CD8-positive, alpha-beta memory T cell (primary cell): Measurements from ENCODE around the gene ZSCAN10. TPM values are rescaled to one million over a fixed set of nuclear protein-coding genes. Genes with fewer than 3 reads are reported as not detected.
A peak's percentile ranks its signal among the peaks of the same experiment; 100 is the strongest.

Experiments used
- CTCF ChIA-PET: fragments of 350-600 bp; sonication (Branson Sonifier 250); formaldehyde crosslinking; loops from one replicate; lab custom pipeline; 2021; ENCODE audit warnings: antibody characterized with exemption; lab: Charles Lee
- POLR2A ChIA-PET: fragments of 350-600 bp; sonication (Branson Sonifier 250); formaldehyde crosslinking; loops from one replicate; lab custom pipeline; 2021; ENCODE audit warnings: antibody characterized with exemption; lab: Charles Lee
- DNase-seq, 5 donors: peaks; one replicate each; pipeline versions ENCODE4 v3.0.0 to v3.0.0-alpha.2; 2020 to 2022; ENCODE audit warnings: mixed read lengths in 1 of 5
- H3K27ac ChIP-seq: one replicate; pipeline ENCODE4 v1.7.0; 2013; ENCODE audit warnings: low read depth, mild to moderate bottlenecking, low read length, moderate library complexity
- H3K27me3 ChIP-seq: 2 replicates; pipeline ENCODE4 v1.7.0; 2013; ENCODE audit warnings: low read length, mild to moderate bottlenecking; ENCODE audit not compliant: insufficient read depth, poor library complexity, severe bottlenecking
- H3K36me3 ChIP-seq: 2 replicates; pipeline ENCODE4 v1.7.0; 2013; ENCODE audit warnings: mild to moderate bottlenecking, low read length, moderate library complexity; ENCODE audit not compliant: insufficient read depth
- H3K4me1 ChIP-seq: 2 replicates; pipeline ENCODE4 v1.7.0; 2013; ENCODE audit warnings: mild to moderate bottlenecking, low read length, moderate library complexity; ENCODE audit not compliant: insufficient read depth
- H3K4me3 ChIP-seq: 2 replicates; pipeline ENCODE4 v1.7.0; 2013; ENCODE audit warnings: mild to moderate bottlenecking, low read length
- H3K9me3 ChIP-seq: 2 replicates; pipeline ENCODE4 v1.7.0; 2013; ENCODE audit warnings: mild to moderate bottlenecking, low read length
- H3K27ac Mint-ChIP-seq, 8 donors: one replicate each; pipeline ENCODE4 v1.8.0; 2020 to 2021; ENCODE audit warnings: mixed read lengths in 8 of 8, mild to moderate bottlenecking in 6 of 8, inconsistent platforms in 3 of 8, moderate library complexity in 3 of 8
- H3K27me3 Mint-ChIP-seq, 2 donors: one replicate each; pipeline ENCODE4 v1.8.0; 2020 to 2021; ENCODE audit warnings: mixed read lengths in 2 of 2, mild to moderate bottlenecking in 1 of 2, moderate library complexity in 1 of 2
- H3K36me3 Mint-ChIP-seq, 3 donors: one replicate each; pipeline ENCODE4 v1.8.0; 2020 to 2021; ENCODE audit warnings: mixed read lengths in 3 of 3, inconsistent platforms in 1 of 3, mild to moderate bottlenecking in 1 of 3
- H3K4me1 Mint-ChIP-seq, 3 donors: one replicate each; pipeline ENCODE4 v1.8.0; 2020 to 2021; ENCODE audit warnings: mixed read lengths in 3 of 3, inconsistent platforms in 1 of 3, mild to moderate bottlenecking in 1 of 3
- H3K4me3 Mint-ChIP-seq, 7 donors: one replicate each; pipeline ENCODE4 v1.8.0; 2020 to 2021; ENCODE audit warnings: mixed read lengths in 7 of 7, mild to moderate bottlenecking in 6 of 7, moderate library complexity in 4 of 7, inconsistent platforms in 2 of 7
- H3K9me3 Mint-ChIP-seq, 5 donors: one replicate each; pipeline ENCODE4 v1.8.0; 2020 to 2022; ENCODE audit warnings: mixed read lengths in 5 of 5, mild to moderate bottlenecking in 3 of 5, moderate library complexity in 2 of 5, inconsistent platforms in 1 of 5
- polyA plus RNA-seq: library from polyadenylated mRNA; unstranded; fragments of 300-500 nt; fragmentation: Illumina TruSeq; gene quantifications from one replicate; pipeline ENCODE4 v1.2.3, GENCODE V29; 2021
- total RNA-seq, 2 experiments: library from RNA; stranded (reverse); gene quantifications; one replicate each; pipeline ENCODE4 v1.2.3, GENCODE V29; 2021

ZSCAN10 gene
- total and polyA plus RNA-seq, 3 experiments from 2014 or later, result 0.15 TPM; not detected in 2

DNA sequence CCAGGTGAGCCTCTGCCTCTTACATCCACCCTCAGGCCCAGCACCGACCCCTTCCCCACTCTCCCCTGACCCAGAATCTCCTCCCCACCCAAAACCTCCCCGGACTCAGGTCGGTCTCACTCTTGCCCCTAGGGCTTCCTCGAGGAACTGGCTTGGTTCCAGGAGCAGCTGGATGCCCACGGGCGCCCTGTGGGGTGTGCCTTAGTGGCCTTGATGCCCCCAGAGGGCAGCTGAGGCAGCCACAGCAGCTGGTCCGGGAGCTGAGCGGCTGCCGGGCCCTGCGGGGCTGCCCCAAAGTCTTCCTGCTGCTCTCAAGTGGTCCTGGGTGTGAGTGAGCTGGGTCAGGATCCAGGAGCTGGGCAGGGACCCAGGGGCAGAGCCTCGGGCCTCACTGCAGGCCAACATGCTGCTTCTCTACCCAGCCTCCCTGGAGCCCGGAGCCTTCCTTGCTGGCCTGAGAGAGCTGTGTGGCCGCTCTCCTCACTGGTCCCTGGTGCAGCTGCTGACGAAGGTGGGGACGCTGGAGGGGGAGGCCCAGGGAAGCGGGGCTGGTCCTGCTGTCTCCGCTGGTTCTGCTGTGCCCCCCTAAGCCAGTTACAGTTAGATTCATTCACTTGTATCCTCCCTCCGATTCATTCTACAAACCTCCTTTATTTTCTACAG lies 45.4 kb upstream of the ZSCAN10 start:
- H3K36me3 ChIP-seq, result no peaks in the 10 kb centered on the region
- POLR2A ChIA-PET, result interaction anchor here (1.0 kb wide), 1 partner anchor 14 kb away, joined by 6 read pairs; no protein-coding TSS in a partner anchor
- CTCF ChIA-PET, result interaction anchor here (1.1 to 11.0 kb wide), 2 partner anchors 12 to 141 kb away, joined by 3 to 123 read pairs; partner anchors contain the start of gene ZNF213
- Mint-ChIP-seq H3K36me3 (peaks cover 0 to 30% (median 4%) of the 10 kb centered on the region in 3 donors), H3K4me3 (no peak overlapping the region), H3K27ac (peak overlapping the region in 1 of 8 donors; percentile 60), H3K4me1 (peaks cover 5% of the 10 kb centered on the region in 3 donors), H3K27me3 (no peaks in the 10 kb centered on the region), H3K9me3 (no peaks in the 10 kb centered on the region)
- H3K27me3 ChIP-seq, result no peaks in the 10 kb centered on the region
- no peaks in the 10 kb centered on the region for H3K9me3 ChIP-seq
- peaks cover 4% of the 10 kb centered on the region for H3K4me1 ChIP-seq
- H3K27ac ChIP-seq, result no peak overlapping the region
- no peak overlapping the region for H3K4me3 ChIP-seq
- no peak for DNase-seq

GRCh38 chr16:3143598-3144320 lies 44.7 kb upstream of the ZSCAN10 start:
- peaks cover 0 to 4% (median under 1%) of the 10 kb centered on the region in 3 donors for H3K4me1 Mint-ChIP-seq
- Histone ChIP-seq H3K4me1 (no peaks in the 10 kb centered on the region), H3K27ac (no peak overlapping the region), H3K27me3 (no peaks in the 10 kb centered on the region), H3K4me3 (no peak overlapping the region), H3K36me3 (no peaks in the 10 kb centered on the region), H3K9me3 (no peaks in the 10 kb centered on the region)
- H3K4me3 Mint-ChIP-seq, result peak overlapping the region in 1 of 7 donors; percentile 18
- ChIA-PET CTCF (interaction anchor here (1.1 to 11.0 kb wide), 2 partner anchors 11 to 140 kb away, joined by 3 to 123 read pairs; partner anchors contain the start of gene ZNF213), POLR2A (interaction anchor here (1.0 kb wide), 1 partner anchor 14 kb away, joined by 6 read pairs; no protein-coding TSS in a partner anchor)
- H3K9me3 Mint-ChIP-seq, result no peaks in the 10 kb centered on the region
- H3K27me3 Mint-ChIP-seq, result no peaks in the 10 kb centered on the region
- peaks cover 0 to 36% (median 4%) of the 10 kb centered on the region in 3 donors for H3K36me3 Mint-ChIP-seq
- no peak for DNase-seq
- no peak overlapping the region for H3K27ac Mint-ChIP-seq

- ChIA-PET CTCF (interaction anchor here (1.1 to 11.0 kb wide), 2 partner anchors 11 to 139 kb away, joined by 3 to 123 read pairs; partner anchors contain the start of gene ZNF213), POLR2A (no interaction called here)
- H3K27me3 ChIP-seq, result no peaks in the 10 kb centered on the region
- no peaks in the 10 kb centered on the region for H3K4me1 ChIP-seq
- Mint-ChIP-seq H3K4me3 (peak overlapping the region in 1 of 7 donors; percentile 18), H3K4me1 (peaks cover 0 to 4% (median 0%) of the 10 kb centered on the region in 3 donors), H3K9me3 (no peaks in the 10 kb centered on the region), H3K27me3 (no peaks in the 10 kb centered on the region), H3K36me3 (peaks cover 0 to 38% (median 4%) of the 10 kb centered on the region in 3 donors), H3K27ac (no peak overlapping the region)
- DNase-seq, result no peak
- no peaks in the 10 kb centered on the region for H3K9me3 ChIP-seq
- no peaks in the 10 kb centered on the region for H3K36me3 ChIP-seq
- H3K4me3 ChIP-seq, result no peak overlapping the region
- H3K27ac ChIP-seq, result no peak overlapping the region
Observed at GRCh38 chr16:3143189-3143588, 44.1 kb upstream of the ZSCAN10 start.

- H3K4me3 ChIP-seq, result no peak overlapping the region
- no peak overlapping the region for H3K27ac ChIP-seq
- no peaks in the 10 kb centered on the region for H3K36me3 ChIP-seq
- Mint-ChIP-seq H3K4me3 (no peak overlapping the region), H3K36me3 (peaks cover 0 to 42% (median 4%) of the 10 kb centered on the region in 3 donors), H3K4me1 (peaks cover 0 to 4% (median 0%) of the 10 kb centered on the region in 3 donors), H3K9me3 (no peaks in the 10 kb centered on the region), H3K27me3 (no peaks in the 10 kb centered on the region), H3K27ac (no peak overlapping the region)
- H3K4me1 ChIP-seq, result no peaks in the 10 kb centered on the region
- no peak for DNase-seq
- H3K9me3 ChIP-seq, result no peaks in the 10 kb centered on the region
- no peaks in the 10 kb centered on the region for H3K27me3 ChIP-seq
- ChIA-PET POLR2A (no interaction called here), CTCF (interaction anchor here (0.5 to 11.0 kb wide), 2 partner anchors 10 to 73 kb away, joined by 3 to 123 read pairs; partner anchors contain the start of gene ZNF213)
Observed at GRCh38 chr16:3142770-3143169, 43.7 kb upstream of the ZSCAN10 start.

- H3K9me3 Mint-ChIP-seq, result no peaks in the 10 kb centered on the region
- ChIA-PET POLR2A (no interaction called here), CTCF (interaction anchor here (0.5 to 11.0 kb wide), 2 partner anchors 10 to 74 kb away, joined by 3 to 123 read pairs; partner anchors contain the start of gene ZNF213)
- Histone ChIP-seq H3K27me3 (no peaks in the 10 kb centered on the region), H3K36me3 (no peaks in the 10 kb centered on the region), H3K4me3 (no peak overlapping the region), H3K27ac (no peak overlapping the region), H3K9me3 (no peaks in the 10 kb centered on the region), H3K4me1 (no peaks in the 10 kb centered on the region)
- no peaks in the 10 kb centered on the region for H3K27me3 Mint-ChIP-seq
- H3K4me3 Mint-ChIP-seq, result peak overlapping the region in 1 of 7 donors; percentile 70
- no peak overlapping the region for H3K27ac Mint-ChIP-seq
- no peak for DNase-seq
- peaks cover 0 to 4% (median 0%) of the 10 kb centered on the region in 3 donors for H3K4me1 Mint-ChIP-seq
- H3K36me3 Mint-ChIP-seq, result peaks cover 0 to 47% (median 4%) of the 10 kb centered on the region in 3 donors
Observed at GRCh38 chr16:3142327-3142726, 43.2 kb upstream of the ZSCAN10 start.

DNA sequence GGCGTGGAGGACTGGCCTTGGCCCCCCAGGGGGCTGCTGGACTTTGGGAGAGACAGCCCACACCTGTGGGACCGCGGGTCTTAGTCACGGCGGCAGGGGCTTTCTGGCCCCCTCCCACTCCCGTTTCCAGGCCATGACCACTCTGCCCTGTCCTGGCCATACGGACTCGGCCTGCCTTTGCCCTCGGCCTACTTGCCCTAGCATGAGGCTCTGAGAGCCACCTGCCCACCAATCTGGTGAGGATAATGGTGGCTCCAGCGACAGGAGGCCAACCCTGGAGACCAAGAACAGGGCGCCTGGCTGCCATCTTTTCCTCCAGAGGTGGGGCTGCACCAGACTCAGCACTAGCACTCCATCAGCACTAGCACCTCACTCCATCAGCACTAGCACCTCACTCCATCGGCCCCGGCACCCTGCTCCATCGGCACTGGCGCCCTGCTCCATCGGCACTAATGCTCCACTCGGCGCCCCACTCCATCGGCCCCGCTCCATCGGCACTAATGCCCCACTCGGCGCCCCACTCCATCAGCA lies 42.8 kb upstream of the ZSCAN10 start:
- H3K4me3 Mint-ChIP-seq, result peak overlapping the region in 1 of 7 donors; percentile 70
- H3K36me3 ChIP-seq, result no peaks in the 10 kb centered on the region
- no peak for DNase-seq
- H3K27me3 ChIP-seq, result no peaks in the 10 kb centered on the region
- H3K4me1 ChIP-seq, result no peaks in the 10 kb centered on the region
- H3K9me3 ChIP-seq, result no peaks in the 10 kb centered on the region
- no peak overlapping the region for H3K27ac ChIP-seq
- no peak overlapping the region for H3K4me3 ChIP-seq
- H3K4me1 Mint-ChIP-seq, result peaks cover 0 to 4% (median 2%) of the 10 kb centered on the region in 3 donors
- ChIA-PET CTCF (interaction anchor here (11.0 kb wide), 1 partner anchor 9 kb away, joined by 123 read pairs; the partner anchor contains the start of gene ZNF213), POLR2A (no interaction called here)
- H3K9me3 Mint-ChIP-seq, result no peaks in the 10 kb centered on the region
- no peak overlapping the region for H3K27ac Mint-ChIP-seq
- peaks cover 0 to 50% (median 4%) of the 10 kb centered on the region in 3 donors for H3K36me3 Mint-ChIP-seq
- no peaks in the 10 kb centered on the region for H3K27me3 Mint-ChIP-seq

GRCh38 chr16:3140603-3141427 lies 41.7 kb upstream of the ZSCAN10 start:
- POLR2A ChIA-PET, result no interaction called here

More at GRCh38 chr16:3140603-3141427, 41.7 kb upstream of the ZSCAN10 start:
- H3K4me1 Mint-ChIP-seq, result peaks cover 5 to 8% (median 7%) of the 10 kb centered on the region in 3 donors
- no peak overlapping the region for H3K27ac ChIP-seq
- no peak overlapping the region for H3K4me3 Mint-ChIP-seq
- H3K27me3 Mint-ChIP-seq, result no peaks in the 10 kb centered on the region
- H3K36me3 ChIP-seq, result no peaks in the 10 kb centered on the region
- H3K9me3 Mint-ChIP-seq, result no peaks in the 10 kb centered on the region
- H3K4me1 ChIP-seq, result peaks cover 5% of the 10 kb centered on the region
- no peak overlapping the region for H3K27ac Mint-ChIP-seq
- H3K27me3 ChIP-seq, result no peaks in the 10 kb centered on the region
- H3K9me3 ChIP-seq, result no peaks in the 10 kb centered on the region
- peaks cover 0 to 51% (median 4%) of the 10 kb centered on the region in 3 donors for H3K36me3 Mint-ChIP-seq
- CTCF ChIA-PET, result interaction anchor here (0.6 to 1.5 kb wide), 4 partner anchors 9 to 11 kb away, joined by 3 to 5 read pairs (median 4); no protein-coding TSS in a partner anchor
- no peak overlapping the region for H3K4me3 ChIP-seq
- no peak for DNase-seq
